ENCODE measurements around the gene GFOD2. TPM values are rescaled to one million over a fixed set of nuclear protein-coding genes. Genes with fewer than 3 reads are reported as not detected.

GFOD2 gene
- total and polyA plus RNA-seq, 2 donors (not counting 3 experiments of a cell fraction or from before 2014, with no cell fraction given): 38.1 to 47.5 TPM

DNA sequence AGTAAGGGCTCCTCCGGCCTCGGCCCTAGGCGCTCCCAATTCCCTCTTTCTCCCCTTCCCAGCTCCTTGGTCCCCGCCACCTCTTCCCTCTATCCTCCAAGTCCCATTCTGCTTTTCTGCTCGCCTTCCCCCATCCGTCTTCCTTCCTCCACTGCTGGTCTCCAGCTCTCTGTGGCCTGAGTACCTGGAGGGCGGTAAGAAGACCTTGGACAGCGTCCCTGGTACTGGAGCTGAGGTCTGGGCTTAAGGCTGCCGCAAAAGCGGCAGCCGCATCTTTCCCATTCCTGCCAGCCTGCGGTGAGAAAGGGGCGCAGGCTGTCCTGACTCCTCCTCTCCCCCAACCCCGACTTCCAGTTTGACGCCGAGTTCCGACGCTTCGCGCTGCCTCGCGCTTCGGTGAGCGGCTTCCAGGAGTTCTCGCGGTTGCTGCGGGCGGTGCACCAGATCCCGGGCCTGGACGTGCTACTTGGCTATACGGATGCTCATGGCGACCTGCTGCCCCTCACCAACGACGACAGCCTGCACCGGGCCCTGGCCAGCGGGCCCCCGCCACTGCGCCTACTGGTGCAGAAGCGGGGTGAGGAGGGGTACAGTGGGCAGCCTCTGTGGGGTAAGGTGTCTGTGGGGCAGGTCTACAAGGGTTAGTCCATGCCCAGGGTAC is 57.9 kb downstream of the GFOD2 start:
- BruUV-seq (replicated peaks): no TSS peak
- no peaks in the 10 kb centered on the region for H3K9me3 ChIP-seq (replicated peaks; ENCODE audit: control insufficient read depth, insufficient read depth, low read length)
- dilution Hi-C loops (cut with MboI; ENCODE audit: extremely low pct_ligation_motif_present, low sequenced_read_pairs) (no loop called here), intact Hi-C loops (cut with micrococcal nuclease) (loop anchor here (2.0 kb wide), 1 partner anchor 122 kb away; no protein-coding TSS in a partner anchor)
- H3K4me2 ChIP-seq (ENCODE audit: insufficient read depth, low read length): peak overlapping the region; percentile 56
- H3K27ac ChIP-seq (ENCODE audit: insufficient read depth, low read depth, low read length): no peak overlapping the region
- H3K9ac ChIP-seq (replicated peaks; ENCODE audit: extremely low read depth, insufficient read depth, low read length): no peak overlapping the region
- no peaks in the 10 kb centered on the region for H3K27me3 ChIP-seq (ENCODE audit: control insufficient read depth in 2 of 2, insufficient read depth in 2 of 2, low read length in 2 of 2)
- TF ChIP-seq POLR2AphosphoS5 (IDR thresholded peaks at IDR 0.05; ENCODE audit: insufficient read depth, low read depth, low read length): peak; percentile 0
- TF ChIP-seq MYC (IDR thresholded peaks at IDR 0.05; ENCODE audit: low read depth, low read length): no peak
- H3K79me2 ChIP-seq (ENCODE audit: control insufficient read depth, insufficient read depth, low read length): no peaks in the 10 kb centered on the region
- POLR2A ChIA-PET: no interaction called here
- no peaks in the 10 kb centered on the region for H4K20me1 ChIP-seq (replicated peaks; ENCODE audit: control insufficient read depth, extremely low read depth, insufficient read depth, low read length)
- H3K9me1 ChIP-seq (replicated peaks; ENCODE audit: control insufficient read depth, extremely low read depth, insufficient read depth, low read length): no peaks in the 10 kb centered on the region
- peak overlapping the region; percentile 44 for H2AFZ ChIP-seq (ENCODE audit: low read depth, low read length)
- H3K36me3 ChIP-seq (ENCODE audit: control insufficient read depth in 2 of 2, extremely low read depth in 1 of 2, insufficient read depth in 2 of 2, low read length in 2 of 2): peaks cover 0 to 6% of the 10 kb centered on the region in 2 experiments
- CTCF ChIA-PET: interaction anchor here (1.1 to 2.1 kb wide), 7 partner anchors 11 to 140 kb away, joined by 3 to 31 read pairs (median 6); partner anchors contain the start of gene CARMIL2
- peak; percentile 61 for DNase-seq (ENCODE audit: low read depth, low spot score)
- peak; percentile 70 for FAIRE-seq
- peak overlapping the region in 2 of 3 experiments; percentile 24 to 70 for H3K4me3 ChIP-seq (replicated peaks in 1 of 3; ENCODE audit: insufficient read depth in 1 of 3, low read depth in 1 of 3, low read length in 3 of 3)
- H3K4me1 ChIP-seq (ENCODE audit: control insufficient read depth, extremely low read depth, insufficient read depth, low read length): peaks cover 14% of the 10 kb centered on the region

DNA sequence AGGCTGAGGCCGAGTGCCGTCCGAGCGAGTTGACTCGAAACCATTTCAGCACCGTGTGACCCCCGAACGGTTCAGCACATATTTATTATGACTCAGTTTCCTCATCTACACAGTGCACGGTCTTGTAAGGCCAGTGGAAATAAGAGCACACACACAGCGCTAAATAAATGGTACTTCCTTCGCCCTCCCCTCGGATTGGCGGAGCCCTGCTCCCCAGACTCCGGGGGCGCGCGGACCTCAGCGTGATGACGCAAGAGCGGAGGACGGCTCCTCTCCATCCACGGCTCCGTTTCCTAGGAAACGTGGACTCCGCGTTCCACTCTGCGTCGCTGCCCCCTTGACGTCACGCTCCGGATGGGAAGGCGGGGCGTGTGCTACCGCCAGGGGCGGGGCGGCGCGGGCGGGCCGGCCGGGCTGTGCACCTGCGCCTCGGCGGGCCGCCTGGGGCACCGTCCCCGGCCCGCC is 58.5 kb downstream of the GFOD2 start, which contains the start of gene PARD6A:
Gene PARD6A (plus strand): TSS at position 397 of the 465 bp plus-strand sequence. CDS start 79 bp downstream, outside the sequence.
- peak; percentile 94 for DNase-seq (ENCODE audit: low read depth, low spot score)
- Histone ChIP-seq H3K4me3 (replicated peaks in 1 of 3; ENCODE audit: insufficient read depth in 1 of 3, low read depth in 1 of 3, low read length in 3 of 3) (peak within 1 kb of the TSS; percentile 32 to 70 (median 64)), H3K36me3 (ENCODE audit: control insufficient read depth in 2 of 2, extremely low read depth in 1 of 2, insufficient read depth in 2 of 2, low read length in 2 of 2) (peaks cover 0 to 6% of the 10 kb centered on the region in 2 experiments), H3K27me3 (ENCODE audit: control insufficient read depth in 2 of 2, insufficient read depth in 2 of 2, low read length in 2 of 2) (no peaks in the 10 kb centered on the region), H3K9me3 (replicated peaks; ENCODE audit: control insufficient read depth, insufficient read depth, low read length) (no peaks in the 10 kb centered on the region), H4K20me1 (replicated peaks; ENCODE audit: control insufficient read depth, extremely low read depth, insufficient read depth, low read length) (no peaks in the 10 kb centered on the region), H3K4me1 (ENCODE audit: control insufficient read depth, extremely low read depth, insufficient read depth, low read length) (peaks cover 9% of the 10 kb centered on the region), H2AFZ (ENCODE audit: low read depth, low read length) (peak within 1 kb of the TSS; percentile 83), H3K27ac (ENCODE audit: insufficient read depth, low read depth, low read length) (peak within 1 kb of the TSS; percentile 44), H3K4me2 (ENCODE audit: insufficient read depth, low read length) (peak within 1 kb of the TSS; percentile 75), H3K9me1 (replicated peaks; ENCODE audit: control insufficient read depth, extremely low read depth, insufficient read depth, low read length) (no peaks in the 10 kb centered on the region), H3K79me2 (ENCODE audit: control insufficient read depth, insufficient read depth, low read length) (no peaks in the 10 kb centered on the region), H3K9ac (replicated peaks; ENCODE audit: extremely low read depth, insufficient read depth, low read length) (peak within 1 kb of the TSS; percentile 51)
- peak; percentile 96 for FAIRE-seq
- dilution Hi-C loops (cut with MboI; ENCODE audit: extremely low pct_ligation_motif_present, low sequenced_read_pairs) (no loop called here), intact Hi-C loops (cut with micrococcal nuclease) (loop anchor here (1.0 to 2.0 kb wide), 2 partner anchors 98 to 122 kb away; partner anchors contain the start of gene CTCF)
- CTCF ChIA-PET: interaction anchor here (0.8 to 2.1 kb wide), 16 partner anchors 10 to 146 kb away, joined by 3 to 31 read pairs (median 5); partner anchors contain the start of genes CARMIL2 and CTCF
- no TSS peak for BruUV-seq (replicated peaks)
- TF ChIP-seq EZH2 (IDR thresholded peaks at IDR 0.05; ENCODE audit: borderline replicate concordance, low read depth, low read length, severe bottlenecking): no peak
- no peak for TF ChIP-seq JUN (IDR thresholded peaks at IDR 0.05; ENCODE audit: borderline replicate concordance, insufficient read depth, insufficient read length, low read depth)
- TF ChIP-seq POLR2AphosphoS5 (IDR thresholded peaks at IDR 0.05; ENCODE audit: insufficient read depth, low read depth, low read length): no peak
- no peak for TF ChIP-seq FOS (IDR thresholded peaks at IDR 0.05; ENCODE audit: borderline replicate concordance, insufficient read depth, low read length)
- TF ChIP-seq MAX (IDR thresholded peaks at IDR 0.05; ENCODE audit: insufficient read depth, insufficient read length): no peak
- no peak for TF ChIP-seq POLR2A (IDR thresholded peaks at IDR 0.05; ENCODE audit: low read depth, low read length)
- TF ChIP-seq, protein P1, sequence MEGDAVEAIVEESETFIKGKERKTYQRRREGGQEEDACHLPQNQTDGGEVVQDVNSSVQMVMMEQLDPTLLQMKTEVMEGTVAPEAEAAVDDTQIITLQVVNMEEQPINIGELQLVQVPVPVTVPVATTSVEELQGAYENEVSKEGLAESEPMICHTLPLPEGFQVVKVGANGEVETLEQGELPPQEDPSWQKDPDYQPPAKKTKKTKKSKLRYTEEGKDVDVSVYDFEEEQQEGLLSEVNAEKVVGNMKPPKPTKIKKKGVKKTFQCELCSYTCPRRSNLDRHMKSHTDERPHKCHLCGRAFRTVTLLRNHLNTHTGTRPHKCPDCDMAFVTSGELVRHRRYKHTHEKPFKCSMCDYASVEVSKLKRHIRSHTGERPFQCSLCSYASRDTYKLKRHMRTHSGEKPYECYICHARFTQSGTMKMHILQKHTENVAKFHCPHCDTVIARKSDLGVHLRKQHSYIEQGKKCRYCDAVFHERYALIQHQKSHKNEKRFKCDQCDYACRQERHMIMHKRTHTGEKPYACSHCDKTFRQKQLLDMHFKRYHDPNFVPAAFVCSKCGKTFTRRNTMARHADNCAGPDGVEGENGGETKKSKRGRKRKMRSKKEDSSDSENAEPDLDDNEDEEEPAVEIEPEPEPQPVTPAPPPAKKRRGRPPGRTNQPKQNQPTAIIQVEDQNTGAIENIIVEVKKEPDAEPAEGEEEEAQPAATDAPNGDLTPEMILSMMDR (IDR thresholded peaks at IDR 0.05; ENCODE audit: extremely low read depth in 1 of 2, insufficient read depth in 1 of 2, low read depth in 1 of 2, low read length in 2 of 2): no peak
- no peak for TF ChIP-seq MYC (IDR thresholded peaks at IDR 0.05; ENCODE audit: low read depth, low read length)
- no peak for TF ChIP-seq GATA2 (IDR thresholded peaks at IDR 0.05; ENCODE audit: insufficient read depth, insufficient read length, low read depth, low read length)
- POLR2A ChIA-PET: interaction anchor here (1.5 kb wide), 1 partner anchor 139 kb away, joined by 3 read pairs; no protein-coding TSS in a partner anchor
